HG02763 (cell line): Measurements from ENCODE around the gene NOL4L.

Source experiments
- ATAC-seq: cut with Tn5 transposase; IDR thresholded peaks from one replicate; pipeline ENCODE4 v1.9.1; 2021; ENCODE audit warnings: mild to moderate bottlenecking, moderate library complexity; ENCODE audit not compliant: unreplicated experiment

Gene NOL4L

GRCh38 chr20:32462900-32463641 lies 122.1 kb downstream of the NOL4L start:
- ATAC-seq, result no peak

- no peak for ATAC-seq
Observed at GRCh38 chr20:32461836-32462600, 123.1 kb downstream of the NOL4L start.

- no peak for ATAC-seq
Observed at GRCh38 chr20:32460683-32461320, 124.3 kb downstream of the NOL4L start.

GRCh38 chr20:32460231-32460630 lies 124.9 kb downstream of the NOL4L start:
- no peak for ATAC-seq

GRCh38 chr20:32458837-32459220 lies 126.3 kb downstream of the NOL4L start:
- no peak for ATAC-seq

DNA sequence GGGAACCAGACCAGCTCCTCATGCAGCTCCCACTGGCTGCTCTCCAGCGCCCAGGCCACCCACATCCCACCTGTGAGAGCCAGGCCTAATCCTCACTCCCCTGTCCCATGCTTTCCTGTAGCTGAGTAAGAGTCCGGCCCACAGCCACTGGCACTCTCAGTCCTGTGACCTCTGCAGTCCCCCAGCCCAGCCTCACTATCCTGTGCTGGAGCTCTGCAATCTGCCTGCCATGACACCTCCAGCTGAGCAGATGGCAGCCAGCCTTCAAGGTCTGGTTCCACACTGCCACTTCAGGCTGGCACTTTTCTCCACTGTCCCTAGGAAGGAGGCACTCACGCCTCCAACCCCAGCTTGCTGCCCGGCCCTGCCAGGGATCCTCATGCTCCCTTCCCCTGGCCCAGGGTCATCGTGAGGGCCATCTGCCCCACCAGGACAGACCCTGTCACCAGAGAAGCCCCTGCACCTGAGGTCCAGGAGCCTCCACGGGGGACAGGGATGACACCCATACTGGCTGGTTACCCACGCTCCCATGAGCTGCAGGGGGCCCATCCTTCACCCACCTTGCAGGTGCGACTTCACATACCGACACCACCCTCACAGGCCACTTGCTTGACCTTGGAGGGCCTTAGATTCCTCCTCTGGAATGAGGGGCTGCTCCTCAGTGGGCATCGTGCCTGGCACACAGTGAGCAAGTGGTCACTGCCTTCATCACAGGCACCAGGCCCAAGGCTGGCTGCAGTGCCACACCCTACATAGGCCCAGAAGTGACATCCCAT lies 126.9 kb downstream of the NOL4L start:
- ATAC-seq, result no peak

DNA sequence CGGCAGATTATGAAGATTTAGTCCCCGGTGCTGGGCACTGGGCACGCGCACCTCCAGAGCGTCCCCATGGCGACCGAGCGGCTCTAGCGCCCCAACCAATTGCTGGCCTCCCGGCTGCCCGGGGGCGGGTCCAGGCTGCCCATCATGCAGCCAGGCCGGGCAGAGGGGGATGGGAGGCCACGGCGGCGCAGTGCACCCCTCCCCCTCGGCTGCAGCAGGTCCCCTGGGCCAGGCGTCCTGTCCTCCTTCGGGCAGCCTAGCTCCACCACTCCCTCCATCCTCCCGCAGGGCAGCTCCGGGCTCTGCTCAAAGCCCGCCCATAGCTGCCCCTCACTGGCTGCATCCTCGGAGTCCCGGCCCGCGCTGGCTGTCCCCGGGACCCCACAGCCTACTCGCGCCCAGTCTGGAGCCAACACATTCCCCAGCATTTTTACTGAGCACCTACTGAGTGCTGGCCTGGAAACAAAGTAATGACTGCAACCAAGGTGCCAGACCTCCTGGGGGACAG lies 127.6 kb downstream of the NOL4L start:
- ATAC-seq, result no peak

DNA sequence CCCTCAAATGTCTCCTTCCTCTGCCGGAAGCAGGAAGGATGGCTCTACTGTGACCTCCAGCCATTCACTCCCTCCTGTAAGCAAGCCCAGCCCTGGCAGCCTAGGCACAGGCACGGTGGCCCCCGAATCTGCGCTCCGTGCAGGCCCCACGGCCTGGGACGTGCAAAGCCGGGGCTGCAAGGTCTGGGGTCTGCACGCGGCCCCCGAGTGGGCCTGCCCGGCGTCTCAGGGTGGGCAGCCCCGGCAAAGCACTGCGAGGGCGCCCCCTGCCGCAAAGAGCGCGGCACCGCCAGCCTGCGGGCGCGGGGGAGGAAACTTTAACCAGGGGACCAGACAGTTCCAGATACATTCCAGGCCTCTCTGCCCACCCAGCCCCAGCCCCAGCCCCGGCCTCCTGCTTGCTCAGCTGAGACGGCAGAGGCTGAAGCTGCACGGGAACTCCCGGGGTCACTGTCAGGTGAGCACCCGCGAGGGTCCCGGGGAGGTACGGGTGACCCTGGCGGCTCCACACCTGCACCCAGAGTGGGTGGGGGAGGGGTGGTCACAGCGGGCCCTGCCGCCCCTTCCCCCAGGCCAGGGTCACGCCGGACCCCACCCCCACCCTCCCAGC lies 128.2 kb downstream of the NOL4L start:
- no peak for ATAC-seq

DNA sequence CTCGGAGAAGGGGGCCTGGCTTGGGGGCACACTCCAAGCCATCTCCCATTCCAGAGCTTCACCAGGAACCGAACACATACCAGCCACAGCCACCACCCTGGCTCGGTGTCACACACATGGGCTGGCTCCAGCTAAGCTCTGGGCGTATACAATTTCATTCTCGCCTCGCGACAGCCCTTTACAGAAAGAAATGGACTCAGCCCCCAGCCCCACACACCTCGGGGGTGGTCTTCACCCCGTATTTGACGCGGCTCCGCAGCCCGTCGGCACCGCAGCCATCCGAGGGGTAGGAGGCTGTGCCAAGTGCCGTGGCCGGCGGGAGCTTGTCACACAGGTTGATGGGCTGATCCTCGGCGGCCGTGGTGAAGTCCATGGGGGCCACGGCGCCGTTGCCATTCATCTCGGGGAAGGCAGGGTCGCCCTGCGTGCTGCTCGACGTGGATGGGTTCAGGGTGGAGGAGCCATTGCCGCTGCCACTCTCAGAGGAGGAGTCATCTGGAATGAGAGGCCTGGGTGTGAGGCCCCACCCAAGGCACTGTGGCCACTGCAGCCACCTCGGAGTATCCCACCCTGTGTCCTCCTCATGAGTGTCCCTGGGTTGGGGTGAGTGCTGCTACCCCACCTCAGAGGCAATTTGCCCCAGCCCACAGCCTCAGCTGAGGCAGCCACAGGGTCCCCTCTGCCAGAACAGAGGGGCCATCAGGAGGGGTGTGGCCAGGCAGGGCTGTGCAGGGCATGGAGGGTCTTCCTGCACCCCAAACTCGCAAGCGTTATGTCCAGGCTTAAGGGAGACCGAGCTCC lies 129.0 kb downstream of the NOL4L start:
- ATAC-seq, result no peak

DNA sequence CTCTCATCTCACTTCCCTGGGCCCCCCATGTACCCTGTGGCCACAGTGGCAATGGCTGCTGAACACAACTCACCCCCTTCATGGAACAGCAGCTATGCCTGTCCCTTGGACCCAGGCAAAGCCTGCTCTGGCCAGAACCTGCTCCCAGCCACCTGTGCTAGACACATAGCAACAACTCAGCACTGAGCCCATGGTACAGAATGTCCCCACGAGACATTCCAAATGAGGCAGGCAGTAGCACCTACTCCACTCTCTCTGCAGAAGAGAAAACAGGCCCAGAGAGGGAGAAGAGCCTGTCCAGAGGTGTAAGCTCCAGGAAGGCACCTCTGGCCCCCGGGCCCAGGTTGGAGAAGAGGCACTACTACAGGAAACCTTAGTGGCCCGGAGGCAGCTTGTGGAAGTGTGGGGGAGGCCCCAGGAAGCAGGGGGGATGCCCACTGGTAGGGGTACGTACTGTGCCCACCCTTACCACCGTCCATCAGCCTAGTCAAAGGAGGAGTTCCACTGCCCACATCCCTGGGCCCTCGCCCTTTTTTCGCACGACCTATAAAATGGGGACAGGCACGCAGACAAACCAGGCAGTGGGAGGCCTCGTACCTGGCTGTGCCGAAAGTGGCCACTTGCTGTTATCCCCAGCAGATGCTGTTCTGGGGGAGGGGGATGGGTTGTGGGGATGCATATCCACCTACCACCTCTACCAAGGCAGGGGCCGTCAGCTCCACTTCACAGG lies 129.8 kb downstream of the NOL4L start:
- no peak for ATAC-seq

- no peak for ATAC-seq
Observed at GRCh38 chr20:32454164-32455145, 130.7 kb downstream of the NOL4L start.

DNA sequence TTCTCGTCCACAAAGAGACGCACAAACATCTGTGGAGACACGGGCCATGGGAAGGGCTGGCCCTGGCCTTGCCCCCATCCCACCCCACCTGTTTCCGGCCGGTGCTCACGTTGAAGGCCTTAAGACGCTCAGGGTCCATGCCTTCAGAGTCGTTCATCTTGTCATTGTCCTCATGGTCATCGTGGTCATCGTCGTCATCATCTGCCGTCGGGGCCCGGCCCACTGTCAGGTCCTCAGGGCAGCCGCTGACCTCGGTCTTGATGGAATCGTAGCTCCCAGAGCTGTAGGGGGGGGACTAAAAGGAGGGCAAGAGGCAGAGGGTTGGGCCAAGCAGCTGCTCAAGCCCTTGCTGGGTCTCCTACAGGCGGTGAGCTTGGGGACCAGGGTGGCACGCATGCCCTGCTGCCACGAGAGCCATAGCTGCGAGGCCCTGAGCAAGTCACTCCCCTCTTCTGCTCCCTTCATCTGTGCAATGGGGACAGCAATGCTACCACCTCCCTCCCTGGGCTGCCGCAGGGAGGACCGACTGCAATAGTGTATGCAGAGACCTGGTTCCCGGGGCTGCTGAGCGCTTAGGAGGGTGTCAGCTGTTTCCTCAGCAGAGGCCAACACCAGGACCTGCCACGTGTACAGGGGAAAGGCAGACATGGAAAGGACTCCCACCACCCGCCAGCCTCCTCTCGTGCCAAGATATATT lies 131.5 kb downstream of the NOL4L start:
- ATAC-seq, result no peak

- no peak for ATAC-seq
Observed at GRCh38 chr20:32452776-32453466, 132.2 kb downstream of the NOL4L start.

GRCh38 chr20:32451682-32452461 lies 133.3 kb downstream of the NOL4L start:
- ATAC-seq, result no peak

- ATAC-seq, result no peak
Observed at GRCh38 chr20:32451340-32451681, 133.8 kb downstream of the NOL4L start.

GRCh38 chr20:32450484-32451061 lies 134.6 kb downstream of the NOL4L start:
- ATAC-seq, result no peak
